ENCODE measurements around the gene NUMB.
"Not testable (repeated sequence)": the region's sequence is repeated elsewhere in the genome, so short reads cannot be mapped to it uniquely, and the experiment has no call there.

The NUMB gene

GRCh38 chr14:73465823-73466532, 7.6 kb upstream of the NUMB start:
- no peak for DNase-seq (ENCODE audit: low read depth)

GRCh38 chr14:73463411-73463810, 5.1 kb upstream of the NUMB start:
- peak; percentile 75 for DNase-seq (ENCODE audit: low read depth)

GRCh38 chr14:73462815-73463214, 4.5 kb upstream of the NUMB start:
- peak; percentile 26 for DNase-seq (ENCODE audit: low read depth)

GRCh38 chr14:73462048-73462715, 3.8 kb upstream of the NUMB start:
- peak; percentile 72 for DNase-seq (ENCODE audit: low read depth)

GRCh38 chr14:73461478-73462047, 3.2 kb upstream of the NUMB start:
- DNase-seq (ENCODE audit: low read depth), result no peak

GRCh38 chr14:73460691-73461127, 2.4 kb upstream of the NUMB start:
- no peak for DNase-seq (ENCODE audit: low read depth)

- no peak for DNase-seq (ENCODE audit: low read depth)
Measured at GRCh38 chr14:73459959-73460358, 1.6 kb upstream of the NUMB start.

GRCh38 chr14:73457924-73458182, 493 bp downstream of the NUMB start:
- no peak for DNase-seq (ENCODE audit: low read depth)

GRCh38 chr14:73457041-73457923, 1.1 kb downstream of the NUMB start:
- DNase-seq (ENCODE audit: low read depth), result no peak

GRCh38 chr14:73455294-73455693, 3.1 kb downstream of the NUMB start:
- DNase-seq (ENCODE audit: low read depth), result no peak

GRCh38 chr14:73452341-73453186, 5.8 kb downstream of the NUMB start:
- DNase-seq (ENCODE audit: low read depth), result peak; percentile 84

GRCh38 chr14:73443758-73444157, 14.6 kb downstream of the NUMB start:
- DNase-seq (ENCODE audit: low read depth), result no peak

GRCh38 chr14:73441286-73441685, 17.1 kb downstream of the NUMB start:
- no peak for DNase-seq (ENCODE audit: low read depth)

- no peak for DNase-seq (ENCODE audit: low read depth)
Measured at GRCh38 chr14:73438993-73439392, 19.4 kb downstream of the NUMB start.

GRCh38 chr14:73437206-73437605, 21.1 kb downstream of the NUMB start:
- DNase-seq (ENCODE audit: low read depth), result no peak

- DNase-seq (ENCODE audit: low read depth), result no peak
Measured at GRCh38 chr14:73432124-73432523, 26.2 kb downstream of the NUMB start.

GRCh38 chr14:73428353-73428824, 30.0 kb downstream of the NUMB start:
- DNase-seq (ENCODE audit: low read depth), result no peak

GRCh38 chr14:73427516-73428264, 30.7 kb downstream of the NUMB start:
- DNase-seq (ENCODE audit: low read depth), result no peak

- peak; percentile 2 for DNase-seq (ENCODE audit: low read depth)
Measured at GRCh38 chr14:73426877-73427276, 31.5 kb downstream of the NUMB start.

- DNase-seq (ENCODE audit: low read depth), result no peak
Measured at GRCh38 chr14:73424453-73424852, 33.9 kb downstream of the NUMB start.

- not testable (repeated sequence) for DNase-seq (ENCODE audit: low read depth)
Measured at GRCh38 chr14:73423092-73423491, 35.3 kb downstream of the NUMB start.

All from fibroblast of the conjunctiva (primary cell).